Mesodermal cell (in vitro differentiated cells): ENCODE data around the gene PTK7.
"Not testable (repeated sequence)": the region's sequence is repeated elsewhere in the genome, so short reads cannot be mapped to it uniquely, and the experiment has no call there.

ENCODE experiments used
- H3K27ac ChIP-seq: 2 replicates; pipeline ENCODE4 v1.7.0; 2013; ENCODE audit warnings: mild to moderate bottlenecking, low read depth, low read length, moderate library complexity; ENCODE audit not compliant: severe bottlenecking
- H3K36me3 ChIP-seq: 2 replicates; pipeline ENCODE4 v1.7.1; 2013; ENCODE audit warnings: mild to moderate bottlenecking, low read length, moderate library complexity; ENCODE audit not compliant: control insufficient read depth, insufficient read depth
- H3K4me1 ChIP-seq: one replicate; pipeline ENCODE4 v1.7.1; 2013; ENCODE audit warnings: mild to moderate bottlenecking, low read length; ENCODE audit not compliant: insufficient read depth, control insufficient read depth, poor library complexity, severe bottlenecking
- H3K4me3 ChIP-seq: 2 replicates; pipeline ENCODE4 v1.7.0; 2013; ENCODE audit warnings: low read length, control low read depth, mild to moderate bottlenecking; ENCODE audit not compliant: insufficient read depth, poor library complexity, severe bottlenecking; ENCODE audit errors: extremely low read depth
- H3K9me3 ChIP-seq: 2 replicates; pipeline ENCODE4 v1.7.1; 2013; ENCODE audit warnings: mild to moderate bottlenecking, low read length, moderate library complexity; ENCODE audit not compliant: control insufficient read depth
- WGBS, 2 experiments: methylation state at CpG; one replicate each; pipeline ENCODE4 v1.1.5; 2013; ENCODE audit warnings: missing lambda C conversion rate in 2 of 2; ENCODE audit not compliant: insufficient coverage in 2 of 2; 5-methylcytosine and 5-hydroxymethylcytosine counted together

PTK7 gene

DNA sequence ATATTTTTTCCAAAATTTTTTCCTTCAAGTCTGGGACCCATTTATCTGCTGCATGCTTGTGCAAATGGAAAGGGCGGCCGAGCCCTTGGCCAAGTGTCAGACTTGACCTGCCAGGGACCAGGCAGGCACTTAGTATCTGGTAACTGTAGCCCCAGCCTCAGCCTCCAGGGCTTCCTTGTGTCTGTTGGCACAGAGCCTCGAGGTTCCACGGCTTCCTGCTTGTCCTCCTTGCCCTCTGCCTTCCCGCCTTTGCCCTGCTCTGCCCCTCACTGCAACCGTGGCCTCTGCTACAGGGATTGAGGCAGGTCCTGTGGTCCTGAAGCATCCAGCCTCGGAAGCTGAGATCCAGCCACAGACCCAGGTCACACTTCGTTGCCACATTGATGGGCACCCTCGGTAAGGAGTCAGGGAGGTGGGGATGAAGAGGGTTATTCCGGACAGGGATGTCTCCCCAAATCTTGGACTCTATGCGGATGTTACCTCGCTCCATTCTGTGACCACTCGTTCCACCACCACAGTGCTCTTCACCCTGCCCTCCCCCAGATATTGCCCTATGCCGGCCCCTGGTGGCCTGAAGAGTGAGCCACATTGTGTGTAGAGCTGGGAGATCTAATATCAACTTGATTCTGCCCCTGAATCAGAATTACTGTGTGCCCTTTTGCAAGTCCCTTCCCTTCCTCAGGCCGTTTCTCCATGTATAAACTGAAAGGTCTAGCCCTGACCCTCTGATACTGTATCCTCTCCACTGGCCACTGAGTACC lies 53.5 kb downstream of the PTK7 start:
- Histone ChIP-seq H3K27ac (no peak overlapping the region), H3K9me3 (no peaks in the 10 kb centered on the region), H3K36me3 (peaks cover 46% of the 10 kb centered on the region), H3K4me1 (peaks cover 15% of the 10 kb centered on the region), H3K4me3 (no peak overlapping the region)
- WGBS, 2 experiments = 82 to 86% methylated on average over 10 to 11 of the region's 15 CpGs

- H3K4me3 ChIP-seq = no peak overlapping the region
- 100% methylated on average over 4 of the region's 7 CpGs for WGBS, 2 experiments
- H3K9me3 ChIP-seq = no peaks in the 10 kb centered on the region
- no peak overlapping the region for H3K27ac ChIP-seq
- H3K4me1 ChIP-seq = peaks cover 8% of the 10 kb centered on the region
- H3K36me3 ChIP-seq = peaks cover 46% of the 10 kb centered on the region
Observed at GRCh38 chr6:43130429-43130828, 54.3 kb downstream of the PTK7 start.

- H3K9me3 ChIP-seq, H3K4me1 ChIP-seq, H3K4me3 ChIP-seq, H3K27ac ChIP-seq: not testable (repeated sequence)
- H3K36me3 ChIP-seq = peaks cover 48% of the 10 kb centered on the region
- 87 to 100% methylated on average over 4 of the region's 5 CpGs for WGBS, 2 experiments
Observed at GRCh38 chr6:43131379-43131778, 55.3 kb downstream of the PTK7 start.

DNA sequence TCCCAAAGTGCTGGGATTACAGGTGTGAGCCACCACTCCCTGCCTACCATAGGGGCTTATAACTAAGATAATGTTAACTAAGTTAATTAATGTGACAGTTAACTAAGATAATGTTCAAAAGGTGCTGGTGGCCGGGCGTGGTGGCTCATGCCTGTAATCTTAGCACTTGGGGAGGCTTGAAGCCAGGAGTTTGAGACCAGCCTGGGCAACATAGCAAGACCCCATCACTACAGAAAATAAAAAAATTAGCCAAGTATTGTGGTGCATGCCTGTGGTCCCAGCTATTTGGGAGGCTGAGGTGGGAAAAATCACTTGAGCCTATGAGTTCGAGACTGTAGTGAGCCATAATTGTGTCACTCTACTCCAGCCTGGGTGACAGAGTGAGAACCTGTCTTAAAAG lies 62.2 kb downstream of the PTK7 start:
- Histone ChIP-seq H3K9me3 (no peaks in the 10 kb centered on the region), H3K36me3 (peaks cover 48% of the 10 kb centered on the region), H3K4me1 (peaks cover 7% of the 10 kb centered on the region), H3K27ac (no peak overlapping the region), H3K4me3 (no peak overlapping the region)
- WGBS, 2 experiments = 94 to 100% methylated on average over 1 to 3 of the region's 3 CpGs

GRCh38 chr6:43139973-43140372 lies 63.9 kb downstream of the PTK7 start:
- H3K4me3 ChIP-seq, H3K9me3 ChIP-seq, H3K27ac ChIP-seq, H3K4me1 ChIP-seq: not testable (repeated sequence)
- WGBS, 2 experiments = 96 to 97% methylated on average over 9 to 11 of the region's 11 CpGs
- peaks cover 50% of the 10 kb centered on the region for H3K36me3 ChIP-seq

- Histone ChIP-seq H3K9me3 (no peaks in the 10 kb centered on the region), H3K4me1 (peaks cover 8% of the 10 kb centered on the region), H3K4me3 (no peak overlapping the region), H3K27ac (no peak overlapping the region), H3K36me3 (peaks cover 64% of the 10 kb centered on the region)
- 94% methylated on average over 16 of the region's 16 CpGs for WGBS, 2 experiments
Observed at GRCh38 chr6:43141644-43142043, 65.5 kb downstream of the PTK7 start.

DNA sequence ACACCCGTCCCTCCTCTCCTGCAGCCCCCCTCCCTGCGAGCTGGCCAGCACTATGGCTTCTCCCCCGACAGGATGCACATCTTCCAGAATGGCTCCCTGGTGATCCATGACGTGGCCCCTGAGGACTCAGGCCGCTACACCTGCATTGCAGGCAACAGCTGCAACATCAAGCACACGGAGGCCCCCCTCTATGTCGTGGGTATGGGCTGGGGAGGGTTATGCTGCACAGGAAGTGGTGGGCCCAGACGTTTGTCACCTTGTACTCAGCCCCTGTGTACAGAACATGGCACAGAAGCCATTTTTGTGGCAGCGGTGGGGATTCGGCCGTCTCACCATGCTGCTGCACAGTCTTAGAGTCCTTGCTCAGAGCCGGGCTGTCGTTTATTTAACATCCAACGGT lies 66.0 kb downstream of the PTK7 start:
- WGBS, 2 experiments = 91 to 95% methylated on average over 6 to 11 of the region's 14 CpGs

GRCh38 chr6:43143235-43144128 lies 67.4 kb downstream of the PTK7 start:
- Histone ChIP-seq H3K36me3 (peaks cover 69% of the 10 kb centered on the region), H3K4me3 (no peak overlapping the region), H3K4me1 (peaks cover 8% of the 10 kb centered on the region), H3K27ac (peak overlapping the region; percentile 36), H3K9me3 (no peaks in the 10 kb centered on the region)
- WGBS, 2 experiments = 17% methylated on average over 20 to 22 of the region's 25 CpGs

More for the DNA sequence above, 66.0 kb downstream of the PTK7 start:
- Histone ChIP-seq H3K27ac (no peak overlapping the region), H3K9me3 (no peaks in the 10 kb centered on the region), H3K36me3 (peaks cover 66% of the 10 kb centered on the region), H3K4me3 (no peak overlapping the region), H3K4me1 (peaks cover 8% of the 10 kb centered on the region)

- Histone ChIP-seq H3K4me3 (no peak overlapping the region), H3K4me1 (peaks cover 8% of the 10 kb centered on the region), H3K9me3 (no peaks in the 10 kb centered on the region), H3K36me3 (peaks cover 60% of the 10 kb centered on the region), H3K27ac (no peak overlapping the region)
- 86 to 100% methylated on average over 3 to 5 of the region's 6 CpGs for WGBS, 2 experiments
Observed at GRCh38 chr6:43144879-43145278, 68.8 kb downstream of the PTK7 start.

DNA sequence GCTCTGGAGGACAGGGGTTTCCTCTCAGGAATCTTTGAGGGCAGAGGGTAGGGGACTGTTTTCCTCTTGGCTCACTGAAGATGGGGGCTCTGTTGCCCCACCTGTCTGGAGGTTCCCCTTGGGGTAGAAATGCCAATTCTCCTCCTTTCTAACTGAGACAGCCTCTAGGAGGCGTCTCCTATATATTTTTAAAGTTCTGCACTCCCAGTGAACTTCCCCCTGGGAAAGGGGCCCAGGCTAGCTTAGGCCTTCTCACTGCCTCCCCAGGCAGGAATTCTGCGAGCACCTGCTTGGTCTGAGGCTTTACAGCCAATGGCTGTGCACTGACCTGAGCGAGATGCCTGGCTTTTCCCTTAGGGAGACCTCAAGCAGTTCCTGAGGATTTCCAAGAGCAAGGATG lies 70.1 kb downstream of the PTK7 start:
- Histone ChIP-seq H3K27ac (no peak overlapping the region), H3K36me3 (peaks cover 58% of the 10 kb centered on the region), H3K4me1 (peaks cover 8% of the 10 kb centered on the region), H3K9me3 (no peaks in the 10 kb centered on the region), H3K4me3 (no peak overlapping the region)
- 89 to 94% methylated on average over 3 of the region's 3 CpGs for WGBS, 2 experiments
